GM15510 (cell line): Measurements from ENCODE around the gene LDLRAD4.

Source experiments
- POLR2A ChIP-seq: IDR thresholded peaks from 3 replicates; pipeline ENCODE4 v1.6.1; 2011; ENCODE audit warnings: borderline replicate concordance; ENCODE audit not compliant: insufficient read length; ENCODE audit errors: extremely low read depth

LDLRAD4 gene

GRCh38 chr18:13381944-13382365, 163.4 kb downstream of the LDLRAD4 start:
- TF ChIP-seq POLR2A: no peak

- TF ChIP-seq POLR2A: no peak
Observed at GRCh38 chr18:13382366-13382953, 163.9 kb downstream of the LDLRAD4 start.

GRCh38 chr18:13382954-13383827, 164.6 kb downstream of the LDLRAD4 start:
- TF ChIP-seq POLR2A: no peak

DNA sequence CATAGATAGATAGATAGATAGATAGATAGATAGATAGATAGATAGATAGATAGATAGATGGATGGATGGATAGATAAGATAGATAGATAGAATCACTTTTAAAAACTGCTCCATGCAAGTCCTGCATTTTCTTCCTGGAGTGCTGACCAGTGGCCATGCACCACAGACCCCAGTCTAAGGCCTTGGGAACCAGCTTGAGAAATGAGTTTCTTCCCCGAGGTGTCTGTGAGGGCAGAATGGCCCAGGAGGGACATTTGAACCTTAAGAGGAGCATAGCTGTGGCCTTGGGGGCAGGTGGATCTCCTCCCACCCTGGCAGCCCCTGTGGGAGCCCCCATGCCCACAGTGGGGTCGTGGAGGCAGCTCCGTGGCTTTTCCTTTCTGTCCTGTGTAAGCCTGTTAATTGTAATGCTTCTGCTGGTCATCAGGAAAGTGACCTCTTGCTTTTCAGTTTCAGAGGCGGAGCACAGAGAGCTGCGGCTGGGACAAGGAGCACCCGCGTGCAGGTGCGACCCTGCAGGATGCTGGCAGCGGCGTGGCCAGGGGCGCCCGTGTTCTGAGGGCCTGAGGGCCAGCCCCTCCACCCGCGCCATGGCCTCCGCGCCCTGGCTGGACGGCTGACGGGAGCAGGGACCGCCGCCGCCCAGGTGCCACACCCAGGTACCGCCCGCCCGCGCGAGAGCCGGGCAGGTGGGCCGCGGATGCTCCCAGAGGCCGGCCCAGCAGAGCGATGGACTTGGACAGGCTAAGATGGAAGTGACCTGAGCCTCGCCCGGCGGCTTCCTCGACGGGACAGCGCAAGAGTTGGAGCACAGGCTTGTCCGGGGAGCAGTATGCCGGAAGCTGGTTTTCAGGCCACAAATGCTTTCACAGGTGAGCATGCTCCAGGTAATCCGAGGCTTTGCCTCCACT, 168.6 kb downstream of the LDLRAD4 start:
- TF ChIP-seq POLR2A: no peak

DNA sequence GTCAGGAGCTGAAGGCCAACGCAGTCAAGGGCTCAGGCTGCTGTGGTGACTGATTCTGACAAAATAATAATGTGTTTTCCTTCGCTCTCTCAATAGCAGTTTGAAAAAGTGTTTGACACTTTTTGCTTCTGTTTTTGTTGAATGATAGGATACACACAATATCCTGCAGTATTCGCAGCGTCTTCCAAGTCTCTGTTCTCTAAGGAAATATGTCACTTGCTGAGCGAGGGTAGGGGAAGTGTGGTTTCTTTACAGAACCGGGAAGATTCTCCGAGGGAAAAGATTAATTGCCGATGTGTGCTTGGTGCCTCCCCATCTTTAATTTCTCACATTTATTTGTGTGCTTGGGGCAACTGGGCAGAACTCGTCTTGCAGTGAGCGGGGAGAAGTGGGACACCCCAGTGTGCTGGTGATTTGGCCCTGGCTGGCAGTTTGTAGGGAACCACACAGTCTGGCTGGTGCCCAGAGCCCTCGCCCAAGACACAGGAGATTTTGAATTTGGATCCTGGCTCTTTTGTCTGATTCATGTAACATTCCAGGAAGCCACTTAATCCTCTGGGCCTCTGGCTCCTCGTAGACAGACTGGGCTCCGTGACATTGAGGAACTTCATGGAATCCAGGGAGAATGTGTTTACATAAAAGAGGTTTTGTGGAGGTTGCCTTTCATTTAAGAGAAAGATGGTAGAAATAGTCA, 169.4 kb downstream of the LDLRAD4 start:
- no peak for TF ChIP-seq POLR2A

DNA sequence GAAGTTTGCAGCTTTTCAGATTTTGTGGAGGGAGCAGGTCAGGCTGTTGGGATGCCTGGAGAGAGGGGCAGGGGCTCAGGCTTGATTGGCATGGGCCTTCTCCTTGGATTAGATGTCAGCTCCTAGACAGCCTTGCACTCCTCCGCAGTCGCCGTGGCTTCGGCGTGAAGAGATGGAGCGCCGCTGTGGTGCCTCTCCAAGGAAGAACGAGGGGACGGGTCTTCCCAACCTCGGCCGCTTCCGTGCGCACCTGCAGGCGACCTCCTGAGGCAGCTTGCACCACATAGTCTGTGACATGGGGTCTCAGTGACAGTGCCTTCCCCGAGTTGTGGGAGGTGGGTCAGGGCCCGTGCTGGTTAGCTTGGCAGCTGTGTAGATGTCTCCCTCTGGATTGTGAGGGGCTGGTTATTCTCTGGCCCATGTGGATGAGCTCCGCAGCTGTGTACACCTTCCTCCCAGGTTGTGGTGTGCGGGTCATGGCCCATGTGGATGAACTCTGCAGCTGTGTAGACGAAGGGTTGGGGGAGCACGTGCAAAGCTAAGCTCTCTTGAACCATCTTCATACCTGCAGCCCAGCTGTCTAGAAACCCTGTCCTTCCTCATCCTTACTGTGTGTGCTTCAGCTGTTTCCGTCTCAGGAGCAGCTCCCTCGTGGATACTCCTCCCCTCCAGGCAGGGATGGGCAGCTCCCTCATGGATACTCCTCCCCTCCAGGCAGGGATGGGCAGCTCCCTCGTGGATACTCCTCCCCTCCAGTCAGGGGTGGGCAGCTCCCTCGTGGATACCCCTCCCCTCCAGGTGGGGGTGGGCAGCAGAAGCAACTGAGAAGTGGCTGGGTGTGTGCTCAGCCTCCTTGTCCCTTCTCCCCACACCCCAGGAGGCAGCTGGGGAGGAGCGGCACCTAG, 170.3 kb downstream of the LDLRAD4 start:
- TF ChIP-seq POLR2A: no peak

- TF ChIP-seq POLR2A: no peak
Observed at GRCh38 chr18:13389491-13390131, 171.1 kb downstream of the LDLRAD4 start.

DNA sequence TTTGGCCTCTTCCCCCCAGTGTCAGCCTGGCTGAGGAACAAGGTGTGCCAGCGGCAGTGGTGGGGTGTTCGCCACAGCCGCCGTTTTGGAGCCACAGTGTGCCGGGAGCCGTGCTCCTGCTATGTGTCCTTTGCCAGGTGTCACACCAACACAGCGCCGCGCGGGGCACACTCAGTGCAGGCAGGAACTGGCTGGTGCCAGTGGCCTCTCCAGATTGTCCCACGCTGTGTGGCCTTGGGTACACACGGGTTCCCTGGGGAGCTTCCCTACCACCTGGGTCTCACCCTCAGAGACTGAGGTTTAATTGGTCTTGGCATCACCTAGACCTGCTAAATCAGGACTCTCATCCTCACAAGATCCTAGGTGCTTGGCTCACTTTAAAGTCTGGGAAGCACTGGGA, 171.6 kb downstream of the LDLRAD4 start:
- TF ChIP-seq POLR2A: no peak

- no peak for TF ChIP-seq POLR2A
Observed at GRCh38 chr18:13390711-13391110, 172.2 kb downstream of the LDLRAD4 start.

GRCh38 chr18:13392029-13392750, 173.6 kb downstream of the LDLRAD4 start:
- TF ChIP-seq POLR2A: no peak

DNA sequence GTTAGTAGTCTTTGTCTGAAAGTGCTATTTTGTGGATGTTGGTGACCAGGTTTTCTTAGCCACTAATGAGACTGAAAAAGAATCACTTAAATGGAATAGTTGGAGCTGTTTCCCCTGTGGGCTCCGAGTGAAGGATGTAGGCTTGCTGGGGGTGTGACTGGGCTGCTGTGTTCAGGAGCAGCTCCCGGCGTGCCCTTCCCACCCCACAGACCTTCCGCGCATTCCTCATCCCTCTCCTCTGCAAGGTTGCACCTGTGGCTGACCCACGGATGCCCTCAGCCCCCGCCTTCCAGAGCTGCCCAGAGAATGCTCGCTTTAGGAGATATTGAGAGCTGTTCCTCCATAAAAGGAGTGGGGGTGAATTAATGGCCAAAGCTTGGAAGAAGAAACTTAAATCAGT, 174.3 kb downstream of the LDLRAD4 start:
- TF ChIP-seq POLR2A: no peak

DNA sequence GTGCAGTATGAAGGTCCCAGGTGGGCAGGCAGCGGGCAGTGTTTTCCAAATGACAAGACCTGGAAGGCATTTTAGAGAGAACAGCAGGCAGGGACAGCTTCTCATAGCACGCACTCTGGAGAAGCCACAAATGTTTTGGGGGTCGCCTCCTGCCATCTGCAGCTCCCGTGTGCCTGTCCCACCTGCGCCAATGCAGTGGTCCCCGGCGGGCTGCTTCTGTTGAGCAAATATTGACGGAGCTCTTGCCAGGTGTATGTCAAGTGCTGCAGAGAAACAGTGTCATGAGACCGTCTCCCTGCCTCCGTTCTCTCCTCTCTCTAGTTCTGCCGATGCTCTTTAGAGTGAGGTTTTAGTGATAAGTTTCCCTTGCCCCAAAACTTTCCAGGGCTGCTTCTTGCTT, 174.8 kb downstream of the LDLRAD4 start:
- no peak for TF ChIP-seq POLR2A
